Stomach (tissue), 19 donors: ENCODE measurements around the gene NOP9. TPM values are rescaled to one million over a fixed set of nuclear protein-coding genes. Genes with fewer than 3 reads are reported as not detected.
A peak's percentile ranks its signal among the peaks of the same experiment; 100 is the strongest.

Experiments
- DNase-seq, 2 donors: peaks; one replicate each; pipeline versions ENCODE4 v3.0.0 to v3.0.0-alpha.2; 2013 to 2019
- H3K27ac ChIP-seq, 5 donors: fragments of 200-600 bp in 4 of 5; sonication (generic) in 4 of 5; one replicate each; pipeline ENCODE4 v1.5.1; 2013 to 2019; ENCODE audit warnings: mild to moderate bottlenecking in 1 of 5, moderate library complexity in 1 of 5
- H3K27me3 ChIP-seq, 3 donors: fragments of 200-600 bp; sonication (generic); one replicate each; pipeline ENCODE4 v1.5.1; 2017 to 2019; ENCODE audit warnings: mixed run types in 1 of 3
- H3K36me3 ChIP-seq, 4 donors: fragments of 200-600 bp; sonication (generic); 1 replicate in 3 of 4; 2 replicates in 1 of 4; pipeline ENCODE4 v1.5.1; 2016 to 2019
- H3K4me1 ChIP-seq, 4 donors: fragments of 200-600 bp; sonication (generic); one replicate each; pipeline ENCODE4 v1.5.1; 2016 to 2019
- H3K4me3 ChIP-seq, 4 donors: fragments of 200-600 bp; sonication (generic) in 3 of 4; one replicate each; pipeline ENCODE4 v1.5.1; 2016 to 2019; ENCODE audit warnings: mild to moderate bottlenecking in 1 of 4
- H3K9me3 ChIP-seq, 4 donors: fragments of 200-600 bp; sonication (generic); one replicate each; pipeline ENCODE4 v1.5.1; 2016 to 2019
- CTCF ChIP-seq, 7 experiments: fragments of 450-650 bp in 4 of 7; fragments of 200-600 bp in 3 of 7; sonication (generic) in 3 of 7; IDR thresholded peaks; one replicate each; pipeline ENCODE4 v1.5.1; 2016 to 2019; ENCODE audit warnings: antibody characterized with exemption in 7 of 7, control low read depth in 2 of 7, mild to moderate bottlenecking in 1 of 7
- EP300 ChIP-seq: sonication (generic); formaldehyde crosslinking; IDR thresholded peaks from one replicate; pipeline ENCODE4 v1.6.1; 2017; ENCODE audit warnings: antibody characterized with exemption
- POLR2A ChIP-seq, 4 donors: fragments of 450-650 bp; IDR thresholded peaks; one replicate each; pipeline ENCODE4 v1.6.1; 2016; ENCODE audit warnings: antibody characterized with exemption in 4 of 4, control low read depth in 2 of 4, mild to moderate bottlenecking in 1 of 4, moderate library complexity in 1 of 4
- POLR2AphosphoS5 ChIP-seq, 3 donors: sonication (generic); formaldehyde crosslinking; IDR thresholded peaks; one replicate each; pipeline ENCODE4 v1.6.1; 2016; ENCODE audit warnings: antibody characterized with exemption in 3 of 3
- WGBS, 5 donors: extraction: QIAGEN DNeasy Blood & Tissue Kit in 3 of 5; methylation state at CpG; one replicate each; pipeline versions ENCODE4 v1.1.5 to v1.1.7; 2013 to 2018; 5-methylcytosine and 5-hydroxymethylcytosine counted together
- intact Hi-C: fragments of 100-400 bp; cut with DNase I; formaldehyde crosslinking; loops from one replicate; pipeline ENCODE4 v1.15.1; 2023; ENCODE audit warnings: low total_unique reads
- long read RNA-seq, 10 donors: transcript quantifications; one replicate each; lab custom pipeline, GENCODE V29; 2026
- polyA plus RNA-seq, 3 donors: library from polyadenylated mRNA; stranded (reverse); fragments of 200-250 nt; gene quantifications; one replicate each; pipeline ENCODE4 v1.2.3, GENCODE V29; 2013
- total RNA-seq, 5 donors: library from RNA; depleted of rRNA; stranded (reverse); fragments of >200 nt; gene quantifications; one replicate each; pipeline versions ENCODE4 v1.1.0 to v1.2.3, GENCODE V29; 2014 to 2016
- donor health status: healthy with polysubstance abuse.
- donor health status: Bipolar disorder and iron deficiency.
- donor health status: healthy.

The NOP9 gene
- total RNA-seq (10 to 100 TPM in 4 of 5 donors, 1 to 10 TPM in 1; 5.4 to 25.7 (median 12.8) TPM), polyA plus RNA-seq (10 to 100 TPM in 1 of 3 donors, 1 to 10 TPM in 2; 6.5 to 11.8 (median 8.4) TPM)
- long read RNA-seq, donor 1, full-length matches to known transcripts = 1 of 1 reads
- long read RNA-seq, donor 1, partial matches to known transcripts = 0 of 1 reads
- long read RNA-seq, donor 1, other reads (novel, unspliced or antisense) = 0 of 1 reads
- long read RNA-seq, donor 2, partial matches to known transcripts = 45 of 64 reads
- long read RNA-seq, donor 2, other reads (novel, unspliced or antisense) = 19 of 64 reads
- long read RNA-seq, donor 3 = 0 reads
- long read RNA-seq, donor 4 = 0 reads
- long read RNA-seq, donor 5, full-length matches to known transcripts = 1 of 29 reads
- long read RNA-seq, donor 5, partial matches to known transcripts = 28 of 29 reads
- long read RNA-seq, donor 5, other reads (novel, unspliced or antisense) = 0 of 29 reads
- long read RNA-seq, donor 6, full-length matches to known transcripts = 1 of 1 reads
- long read RNA-seq, donor 6, partial matches to known transcripts = 0 of 1 reads
- long read RNA-seq, donor 6, other reads (novel, unspliced or antisense) = 0 of 1 reads
- long read RNA-seq, donor 7, full-length matches to known transcripts = 3 of 3 reads
- long read RNA-seq, donor 7, partial matches to known transcripts = 0 of 3 reads
- long read RNA-seq, donor 7, other reads (novel, unspliced or antisense) = 0 of 3 reads
- long read RNA-seq, donor 8, full-length matches to known transcripts = 2 of 2 reads
- long read RNA-seq, donor 8, partial matches to known transcripts = 0 of 2 reads
- long read RNA-seq, donor 8, other reads (novel, unspliced or antisense) = 0 of 2 reads
- long read RNA-seq, donor 9, full-length matches to known transcripts = 1 of 1 reads
- long read RNA-seq, donor 9, partial matches to known transcripts = 0 of 1 reads
- long read RNA-seq, donor 9, other reads (novel, unspliced or antisense) = 0 of 1 reads
- long read RNA-seq, donor 10, full-length matches to known transcripts = 2 of 2 reads
- long read RNA-seq, donor 10, partial matches to known transcripts = 0 of 2 reads
- long read RNA-seq, donor 10, other reads (novel, unspliced or antisense) = 0 of 2 reads

GRCh38 chr14:24299255-24300191, at the start of gene NOP9, which contains the start of gene DHRS1:
TSS of gene NOP9 (plus strand) at chr14:24299850. CDS start at chr14:24299955, 105 bp downstream.
TSS of gene DHRS1 (minus strand) at chr14:24299780. CDS start at chr14:24299106, 674 bp downstream.
- peak within 1 kb of the TSS; percentile 88 to 94 (median 91) for H3K27ac ChIP-seq
- peak within 1 kb of the TSS; percentile 78 to 96 (median 89) for H3K4me3 ChIP-seq
- intact Hi-C loops = loop anchor here (10.0 kb wide), 1 partner anchor 55 kb away; the partner anchor contains the start of gene TINF2
- DNase-seq = peak; percentile 96 to 97
- peaks cover 20 to 63% (median 46%) of the 10 kb centered on the region in 4 donors for H3K4me1 ChIP-seq
- TF ChIP-seq POLR2AphosphoS5 (IDR thresholded peaks at IDR 0.05) = peak; percentile 78 to 96 (median 90)
- peak; percentile 6 for TF ChIP-seq EP300
- TF ChIP-seq CTCF (IDR thresholded peaks at IDR 0.05) = peak in 1 of 7 experiments; percentile 30
- no peak for TF ChIP-seq POLR2A (IDR thresholded peaks at IDR 0.05)
- H3K27me3 ChIP-seq = no peaks in the 10 kb centered on the region
- H3K9me3 ChIP-seq = no peaks in the 10 kb centered on the region
- 0 to 1% (median 0%) methylated on average over 60 to 75 of the region's 75 CpGs for WGBS, 5 donors
- H3K36me3 ChIP-seq = peaks cover 39 to 54% (median 53%) of the 10 kb centered on the region in 4 donors

DNA sequence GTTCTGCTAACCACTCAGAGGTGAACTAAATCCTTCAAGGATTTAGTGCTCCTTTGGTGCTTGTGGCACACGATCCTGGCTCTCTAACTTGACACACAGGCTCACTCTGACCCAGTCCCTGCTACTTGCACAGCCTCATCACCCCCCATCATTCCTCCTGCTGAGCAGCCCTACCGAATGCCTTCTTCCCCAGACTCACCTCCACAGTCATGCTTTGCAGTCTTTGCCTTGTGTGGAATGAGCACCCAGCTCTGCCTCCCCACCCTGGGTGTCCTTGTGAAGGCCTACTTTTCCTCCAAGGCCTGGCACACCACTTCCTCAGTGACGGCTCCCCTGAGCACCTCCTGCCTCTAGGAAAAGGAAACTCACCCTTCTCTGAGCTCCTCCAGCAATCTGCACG, 49.3 kb upstream of the NOP9 start:
- no peaks in the 10 kb centered on the region for H3K9me3 ChIP-seq
- H3K4me3 ChIP-seq = no peak overlapping the region
- WGBS, 5 donors = 55 to 76% (median 67%) methylated on average over 4 of the region's 4 CpGs
- DNase-seq = no peak
- H3K27ac ChIP-seq = no peak overlapping the region
- H3K27me3 ChIP-seq = no peaks in the 10 kb centered on the region
- intact Hi-C loops = no loop called here
- TF ChIP-seq EP300 = no peak
- TF ChIP-seq CTCF (IDR thresholded peaks at IDR 0.05) = no peak
- no peak for TF ChIP-seq POLR2A (IDR thresholded peaks at IDR 0.05)
- TF ChIP-seq POLR2AphosphoS5 (IDR thresholded peaks at IDR 0.05) = no peak
- H3K36me3 ChIP-seq = peaks cover 0 to 54% (median 21%) of the 10 kb centered on the region in 4 donors
- H3K4me1 ChIP-seq = peaks cover 0 to 7% (median 0%) of the 10 kb centered on the region in 4 donors

GRCh38 chr14:24251880-24252288, 47.8 kb upstream of the NOP9 start:
- TF ChIP-seq EP300 = no peak
- no peak for TF ChIP-seq POLR2A (IDR thresholded peaks at IDR 0.05)
- TF ChIP-seq POLR2AphosphoS5 (IDR thresholded peaks at IDR 0.05) = no peak
- TF ChIP-seq CTCF (IDR thresholded peaks at IDR 0.05) = no peak
- DNase-seq = no peak

More at GRCh38 chr14:24251880-24252288, 47.8 kb upstream of the NOP9 start:
- Histone ChIP-seq H3K4me1 (peaks cover 0 to 3% (median 0%) of the 10 kb centered on the region in 4 donors), H3K4me3 (no peak overlapping the region), H3K9me3 (no peaks in the 10 kb centered on the region), H3K36me3 (peaks cover 0 to 60% (median 21%) of the 10 kb centered on the region in 4 donors), H3K27ac (no peak overlapping the region), H3K27me3 (no peaks in the 10 kb centered on the region)
- WGBS, 5 donors = 71 to 100% (median 89%) methylated on average over 1 of the region's 1 CpG
- intact Hi-C loops = no loop called here
